ENCODE measurements around the gene BACE1-AS.

DNA sequence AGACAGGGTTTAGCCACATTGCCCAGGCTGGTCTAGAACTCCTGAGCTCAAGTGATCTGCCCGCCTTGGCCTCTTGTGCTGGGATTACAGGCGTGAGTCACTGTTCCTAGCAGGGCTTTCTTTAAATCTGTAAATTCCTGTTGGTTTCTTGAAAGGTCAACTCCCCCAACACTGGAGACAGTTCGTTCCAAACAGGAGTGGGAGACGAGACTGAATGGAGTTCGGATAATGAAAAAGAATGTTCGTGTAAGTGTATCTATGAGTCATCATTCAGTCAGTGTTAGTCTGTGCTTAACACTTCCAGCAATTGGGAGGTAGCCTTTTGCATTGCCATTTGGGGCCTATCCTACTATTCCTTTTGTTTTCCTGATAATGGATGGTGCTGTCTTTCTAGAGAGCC, 10.0 kb upstream of the BACE1-AS start:
- TF ChIP-seq CTCF (conservative IDR thresholded peaks at IDR 0.05; ENCODE audit: low read length) (no peak), EZH2phosphoT487 (IDR thresholded peaks at IDR 0.05; ENCODE audit: borderline replicate concordance) (no peak)
